BE2C (cell line): ENCODE data around the gene NRAP.

ENCODE experiments used
- DNase-seq: peaks from one replicate; pipeline ENCODE4 v3.0.0-alpha.2; 2020
- H3K27me3 ChIP-seq: fragments of 250-450 bp; sonication (Bioruptor Pico); 2 replicates; pipeline ENCODE4 v1.5.1; 2020; ENCODE audit warnings: mild to moderate bottlenecking
- H3K36me3 ChIP-seq: fragments of 250-450 bp; sonication (Bioruptor Pico); 2 replicates; pipeline ENCODE4 v1.5.1; 2020; ENCODE audit warnings: mild to moderate bottlenecking
- H3K4me1 ChIP-seq: fragments of 250-450 bp; sonication (Bioruptor Pico); 2 replicates; pipeline ENCODE4 v1.5.1; 2020
- H3K4me3 ChIP-seq: 2 replicates; pipeline ENCODE4 v1.5.1; 2011; ENCODE audit warnings: low read depth, low read length
- H3K9me3 ChIP-seq: fragments of 250-450 bp; sonication (Bioruptor Pico); 2 replicates; pipeline ENCODE4 v1.5.1; 2020
- TF ChIP-seq, protein P1 (sequence below): IDR thresholded peaks from 2 replicates; pipeline ENCODE4 v1.5.1; 2012; ENCODE audit warnings: mild to moderate bottlenecking, low read depth, low read length

The NRAP gene

DNA sequence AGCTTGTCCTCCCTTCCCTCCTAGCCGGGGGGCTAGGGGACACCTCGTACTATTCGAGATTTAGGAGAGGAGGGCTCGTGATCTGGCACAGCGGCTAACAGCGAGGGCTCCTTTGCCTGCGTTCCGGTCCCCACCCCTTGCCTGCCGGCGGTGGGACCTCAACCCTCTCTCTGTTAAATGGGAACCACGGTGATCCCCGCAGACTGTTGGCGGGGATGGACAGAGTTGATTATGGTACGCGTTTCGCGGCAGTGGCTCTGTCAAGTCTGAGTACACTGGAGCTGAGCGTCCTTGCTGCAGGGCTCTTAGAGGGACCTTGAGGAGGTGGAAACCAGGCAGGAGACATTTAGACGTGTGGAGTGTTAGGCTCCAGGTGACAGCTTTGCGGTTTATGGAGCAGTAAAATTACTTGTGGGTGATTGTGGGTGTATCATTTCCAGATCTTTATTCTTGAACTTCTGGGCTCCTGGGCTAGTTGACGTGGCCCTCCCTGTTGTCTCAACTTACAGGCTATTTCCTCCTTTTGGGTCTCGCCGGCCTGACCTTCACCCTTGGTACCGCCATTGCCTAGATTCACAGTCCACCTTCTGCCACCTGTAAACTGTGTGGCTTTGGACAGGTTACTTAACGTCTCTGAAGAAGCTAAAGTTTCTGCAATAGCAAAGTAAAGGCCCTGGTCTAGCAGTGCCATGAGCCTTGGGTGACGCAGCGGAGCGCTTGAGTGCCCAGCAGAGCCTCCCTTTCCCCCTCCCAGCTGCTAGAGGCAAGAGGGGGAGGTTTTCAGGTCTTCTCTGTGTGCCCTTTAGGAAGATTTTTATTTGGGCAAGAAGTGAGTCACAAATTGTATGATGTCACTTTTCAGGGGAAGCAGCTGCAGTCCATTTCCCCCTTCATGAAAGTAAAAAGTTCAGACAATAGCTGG is 16.6 kb upstream of the NRAP start:
- peak; percentile 19 for DNase-seq
- TF ChIP-seq, protein P1, sequence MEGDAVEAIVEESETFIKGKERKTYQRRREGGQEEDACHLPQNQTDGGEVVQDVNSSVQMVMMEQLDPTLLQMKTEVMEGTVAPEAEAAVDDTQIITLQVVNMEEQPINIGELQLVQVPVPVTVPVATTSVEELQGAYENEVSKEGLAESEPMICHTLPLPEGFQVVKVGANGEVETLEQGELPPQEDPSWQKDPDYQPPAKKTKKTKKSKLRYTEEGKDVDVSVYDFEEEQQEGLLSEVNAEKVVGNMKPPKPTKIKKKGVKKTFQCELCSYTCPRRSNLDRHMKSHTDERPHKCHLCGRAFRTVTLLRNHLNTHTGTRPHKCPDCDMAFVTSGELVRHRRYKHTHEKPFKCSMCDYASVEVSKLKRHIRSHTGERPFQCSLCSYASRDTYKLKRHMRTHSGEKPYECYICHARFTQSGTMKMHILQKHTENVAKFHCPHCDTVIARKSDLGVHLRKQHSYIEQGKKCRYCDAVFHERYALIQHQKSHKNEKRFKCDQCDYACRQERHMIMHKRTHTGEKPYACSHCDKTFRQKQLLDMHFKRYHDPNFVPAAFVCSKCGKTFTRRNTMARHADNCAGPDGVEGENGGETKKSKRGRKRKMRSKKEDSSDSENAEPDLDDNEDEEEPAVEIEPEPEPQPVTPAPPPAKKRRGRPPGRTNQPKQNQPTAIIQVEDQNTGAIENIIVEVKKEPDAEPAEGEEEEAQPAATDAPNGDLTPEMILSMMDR, result no peak
- Histone ChIP-seq H3K4me1 (no peaks in the 10 kb centered on the region), H3K4me3 (peak overlapping the region; percentile 89), H3K27me3 (no peaks in the 10 kb centered on the region), H3K9me3 (no peaks in the 10 kb centered on the region), H3K36me3 (no peaks in the 10 kb centered on the region)

DNA sequence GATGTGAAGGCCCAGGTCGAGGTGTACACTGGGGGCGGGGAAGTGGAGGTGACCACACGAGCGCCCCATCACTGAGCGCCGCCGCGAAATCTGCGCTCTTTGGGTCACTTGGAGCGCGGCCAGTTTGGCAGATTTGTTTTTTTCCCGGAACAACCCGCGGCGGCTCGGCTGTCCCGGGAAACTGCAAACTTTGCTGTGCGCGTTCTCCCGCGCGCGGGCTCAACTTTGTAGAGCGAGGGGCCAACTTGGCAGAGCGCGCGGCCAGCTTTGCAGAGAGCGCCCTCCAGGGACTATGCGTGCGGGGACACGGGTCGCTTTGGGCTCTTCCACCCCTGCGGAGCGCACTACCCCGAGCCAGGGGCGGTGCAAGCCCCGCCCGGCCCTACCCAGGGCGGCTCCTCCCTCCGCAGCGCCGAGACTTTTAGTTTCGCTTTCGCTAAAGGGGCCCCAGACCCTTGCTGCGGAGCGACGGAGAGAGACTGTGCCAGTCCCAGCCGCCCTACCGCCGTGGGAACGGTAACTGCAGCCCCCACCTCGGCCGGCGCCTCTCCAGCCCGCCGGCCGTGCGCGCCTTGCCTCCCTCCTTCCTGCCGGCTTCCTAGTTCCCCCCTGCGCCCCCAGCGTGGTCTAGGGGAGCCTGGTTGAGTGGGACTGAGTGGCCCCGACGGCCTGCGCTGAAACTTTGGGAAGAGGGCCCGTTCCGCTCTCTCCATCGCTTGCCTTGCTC is 15.8 kb upstream of the NRAP start, which contains the start of gene CASP7:
CASP7 (plus strand) TSS at position 450 of the 727 bp plus-strand sequence. CDS start 17,582 bp downstream, outside the sequence.
- Histone ChIP-seq H3K9me3 (no peaks in the 10 kb centered on the region), H3K4me1 (no peaks in the 10 kb centered on the region), H3K27me3 (no peaks in the 10 kb centered on the region), H3K36me3 (no peaks in the 10 kb centered on the region), H3K4me3 (peak within 1 kb of the TSS; percentile 89)
- TF ChIP-seq, protein P1, result peak; percentile 36; the same call in 1 of the 2 replicates
- DNase-seq, result peak; percentile 92

DNA sequence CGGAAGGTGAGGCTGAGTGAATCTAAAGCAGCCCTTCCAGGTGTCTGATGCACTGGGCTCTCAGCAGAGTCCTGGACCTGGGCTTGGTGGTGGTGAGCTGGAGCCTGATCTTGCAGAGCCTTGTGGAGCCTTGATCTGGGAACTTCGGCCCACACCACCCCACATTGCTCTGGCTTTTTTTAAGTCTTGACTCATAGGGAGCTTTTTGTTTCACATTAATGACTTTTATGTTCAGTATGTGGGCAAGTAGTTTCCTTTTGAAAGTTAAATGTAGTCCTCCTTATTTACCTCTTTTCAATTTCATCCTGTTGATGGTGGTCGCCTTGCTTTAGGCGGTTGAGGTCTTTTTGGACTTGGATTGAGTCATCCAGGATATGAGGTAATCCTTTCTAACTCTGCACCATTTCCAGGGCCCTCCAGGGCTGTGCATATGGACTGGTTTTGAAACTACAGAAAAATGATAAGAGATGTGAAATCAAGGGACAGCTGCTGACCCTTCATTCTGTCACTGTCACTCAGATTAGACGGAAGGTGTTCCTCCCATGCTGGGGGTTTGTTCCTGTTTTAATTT is 2.9 kb upstream of the NRAP start:
- Histone ChIP-seq H3K9me3 (no peaks in the 10 kb centered on the region), H3K4me1 (no peaks in the 10 kb centered on the region), H3K4me3 (no peak overlapping the region), H3K36me3 (no peaks in the 10 kb centered on the region), H3K27me3 (peaks cover 11% of the 10 kb centered on the region)
- TF ChIP-seq, protein P1, result no peak
- DNase-seq, result no peak

DNA sequence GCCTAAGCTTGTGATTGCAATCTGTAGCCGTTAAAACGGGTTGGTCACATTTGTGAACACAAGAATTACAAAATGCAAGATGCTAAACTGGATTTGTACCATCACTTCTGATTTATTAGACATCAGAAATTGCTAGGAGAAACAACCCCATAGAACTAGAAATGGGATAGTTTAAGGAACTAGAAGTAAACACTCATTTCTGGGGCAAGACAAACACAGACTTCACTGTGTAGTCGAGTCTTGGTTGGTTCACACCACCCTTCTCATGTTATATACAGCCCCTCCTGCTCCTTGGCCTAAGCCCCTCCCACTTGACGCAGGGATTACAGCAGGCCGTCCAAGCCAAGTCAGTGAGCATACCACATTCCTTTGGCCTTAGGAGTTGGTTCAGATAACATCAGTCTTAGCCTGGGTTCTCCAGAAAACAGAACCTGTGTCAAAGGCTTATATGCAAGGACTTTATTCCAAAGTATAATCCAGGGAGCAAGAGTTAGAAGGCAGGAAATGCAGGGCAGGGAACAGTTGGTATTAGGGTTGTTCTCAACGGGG is 2.0 kb upstream of the NRAP start:
- Histone ChIP-seq H3K9me3 (no peaks in the 10 kb centered on the region), H3K4me3 (no peak overlapping the region), H3K4me1 (no peaks in the 10 kb centered on the region), H3K27me3 (0 out of 2 replicates have a peak, but pooled peaks cover 2% of the 10 kb centered on the region), H3K36me3 (no peaks in the 10 kb centered on the region)
- no peak for DNase-seq
- TF ChIP-seq, protein P1, result no peak

DNA sequence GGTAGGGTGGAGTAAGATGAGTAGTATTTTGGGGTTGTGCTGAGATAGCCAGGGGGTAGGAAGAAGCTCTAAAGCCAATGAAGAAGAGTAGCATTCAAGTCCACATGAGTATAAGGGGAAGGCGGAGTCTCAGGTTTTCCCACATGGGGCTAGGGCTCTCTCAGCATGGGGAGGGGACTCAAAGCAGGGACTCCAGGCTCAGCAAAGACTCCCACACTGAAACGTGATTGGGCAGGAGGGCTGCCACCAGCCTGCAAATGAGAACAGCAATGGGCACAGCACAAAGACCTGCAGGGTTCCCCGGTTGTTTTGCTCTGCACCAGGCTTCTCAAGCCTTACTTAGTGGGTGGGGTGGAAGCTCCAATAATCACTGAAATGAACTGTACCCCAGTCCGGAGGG is 1.5 kb upstream of the NRAP start:
- no peaks in the 10 kb centered on the region for H3K9me3 ChIP-seq
- H3K4me3 ChIP-seq, result no peak overlapping the region
- no peak for DNase-seq
- TF ChIP-seq, protein P1, result no peak
- no peaks in the 10 kb centered on the region for H3K36me3 ChIP-seq
- H3K4me1 ChIP-seq, result no peaks in the 10 kb centered on the region
- no peaks in the 10 kb centered on the region for H3K27me3 ChIP-seq
